Measurements from ENCODE around the gene ANKS1A.
"Not testable (repeated sequence)": the region's sequence is repeated elsewhere in the genome, so short reads cannot be mapped to it uniquely, and the experiment has no call there.

ANKS1A gene

GRCh38 chr6:34916348-34916967 is 27.4 kb downstream of the ANKS1A start:
- in situ Hi-C loops (cut with MboI; ENCODE audit: low sequenced_read_pairs), result no loop called here

- in situ Hi-C loops (cut with MboI; ENCODE audit: low sequenced_read_pairs), result no loop called here
Measured at GRCh38 chr6:34917626-34918285, 28.7 kb downstream of the ANKS1A start.

DNA sequence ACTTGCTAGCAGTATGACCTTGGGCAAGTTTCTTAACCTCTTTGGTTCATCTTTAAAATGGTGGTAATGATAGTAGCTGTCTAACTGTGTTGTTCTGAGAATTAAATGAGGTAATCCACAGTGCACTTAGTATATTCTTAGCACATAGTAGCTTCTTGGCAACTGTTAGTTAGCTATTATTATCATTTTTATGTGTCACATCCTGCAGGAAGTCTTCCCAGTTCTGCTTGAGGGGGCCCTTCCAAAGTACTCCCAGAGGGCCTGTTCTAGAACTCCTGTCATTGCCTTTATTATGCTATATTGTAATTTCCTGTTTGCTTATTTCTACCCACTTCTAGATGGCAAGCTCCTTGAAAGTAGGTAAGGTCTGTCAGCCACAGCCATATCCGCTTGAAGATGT is 30.6 kb downstream of the ANKS1A start:
- in situ Hi-C loops (cut with MboI; ENCODE audit: low sequenced_read_pairs), result no loop called here

DNA sequence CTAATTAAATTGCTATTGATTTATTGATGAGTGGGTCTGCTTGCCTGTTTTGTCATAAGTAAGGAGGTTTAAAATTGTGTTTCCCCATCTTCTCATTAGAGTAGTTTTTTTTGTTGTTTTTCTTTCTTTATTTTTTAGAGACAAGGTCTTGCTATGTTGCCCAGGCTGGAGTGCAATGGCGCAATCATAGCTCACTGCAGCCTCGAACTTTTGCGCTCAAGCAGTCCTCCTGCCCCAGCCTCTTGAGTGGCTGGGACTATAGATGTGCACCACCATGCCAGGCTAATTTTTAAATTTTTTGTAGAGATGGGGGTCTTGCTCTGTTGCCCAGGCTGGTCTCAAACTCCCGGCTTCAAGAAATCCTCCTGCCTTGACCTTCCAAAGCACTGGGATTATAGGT is 31.0 kb downstream of the ANKS1A start:
- in situ Hi-C loops (cut with MboI; ENCODE audit: low sequenced_read_pairs), result no loop called here

- in situ Hi-C loops (cut with MboI; ENCODE audit: low sequenced_read_pairs), result no loop called here
Measured at GRCh38 chr6:34922177-34922663, 33.2 kb downstream of the ANKS1A start.

DNA sequence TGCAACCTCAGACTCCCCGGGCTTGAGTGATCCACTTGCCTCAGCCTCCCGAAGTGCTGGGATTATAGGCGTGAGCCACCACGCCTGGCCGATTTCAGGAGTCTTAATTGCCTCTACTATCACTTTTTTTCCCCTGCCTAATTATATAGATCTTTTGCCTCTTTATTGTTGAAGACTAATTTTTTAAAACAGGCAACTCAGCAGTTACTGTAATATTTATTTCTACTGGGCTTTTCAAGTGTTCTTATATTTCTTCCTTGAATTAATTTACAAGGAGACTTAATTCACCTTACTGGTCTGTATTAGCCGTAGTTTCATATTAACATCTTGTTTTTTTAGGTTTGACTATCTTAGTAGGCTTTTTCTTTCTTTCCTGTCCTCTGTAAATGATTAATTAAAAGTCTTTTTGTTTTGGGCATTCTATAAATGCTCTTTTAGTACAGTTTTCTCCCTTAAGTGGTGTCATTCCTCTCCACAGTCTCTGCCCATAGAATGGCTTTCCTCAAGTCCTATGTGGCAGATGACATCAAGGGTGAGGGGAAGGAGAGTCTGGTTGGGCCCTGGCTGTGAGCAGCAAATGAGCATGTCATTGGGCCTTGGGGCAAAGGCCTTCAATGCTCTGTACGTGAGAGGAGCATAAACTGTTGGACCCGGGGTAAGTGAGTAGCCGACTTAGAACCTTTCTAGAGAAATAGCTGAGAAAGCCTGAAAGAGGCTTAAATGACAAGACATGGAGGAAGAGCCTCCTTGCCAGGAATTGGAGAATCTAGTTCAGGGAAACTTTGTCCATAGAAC is 36.0 kb downstream of the ANKS1A start:
- in situ Hi-C loops (cut with MboI; ENCODE audit: low sequenced_read_pairs), result no loop called here

DNA sequence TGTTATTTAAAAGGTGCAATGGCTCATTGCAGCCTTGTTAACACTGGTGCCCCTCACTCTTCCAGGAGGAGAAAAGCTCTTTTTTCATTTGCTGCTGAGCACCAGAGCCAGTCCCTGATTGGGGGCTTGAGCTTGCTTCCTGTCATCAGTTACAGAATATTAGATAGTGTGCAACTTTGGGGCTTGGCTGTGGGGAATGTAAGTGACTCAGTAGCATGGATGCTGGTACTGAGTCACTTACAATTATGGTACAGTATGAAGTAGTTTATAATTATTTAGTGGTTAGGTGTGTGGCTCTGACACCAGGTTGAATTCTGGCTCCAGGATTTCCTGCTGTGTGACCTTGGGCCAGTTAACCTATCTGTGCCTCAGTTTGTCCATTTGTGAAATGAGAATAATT is 37.6 kb downstream of the ANKS1A start:
- in situ Hi-C loops (cut with MboI; ENCODE audit: low sequenced_read_pairs), result no loop called here

DNA sequence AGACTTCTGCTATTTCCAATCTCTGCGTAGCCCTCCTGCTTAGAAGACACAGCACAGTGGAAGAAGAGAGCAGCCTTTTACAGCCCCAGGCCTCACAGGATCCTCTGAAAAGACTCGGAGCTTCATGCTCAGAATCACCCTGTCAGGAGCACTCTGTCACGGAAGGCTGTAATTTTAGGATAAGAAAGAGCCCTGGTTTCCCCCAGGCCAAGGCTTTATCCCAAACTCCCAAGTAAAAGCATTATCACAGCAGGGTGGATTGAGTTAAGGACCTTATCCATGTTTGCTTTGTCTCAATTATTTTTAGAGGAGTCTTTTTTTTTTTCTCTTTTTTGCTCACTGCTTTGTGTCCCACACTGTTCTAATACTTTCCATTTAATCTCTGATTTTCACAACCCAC is 39.2 kb downstream of the ANKS1A start:
- in situ Hi-C loops (cut with MboI; ENCODE audit: low sequenced_read_pairs), result no loop called here

DNA sequence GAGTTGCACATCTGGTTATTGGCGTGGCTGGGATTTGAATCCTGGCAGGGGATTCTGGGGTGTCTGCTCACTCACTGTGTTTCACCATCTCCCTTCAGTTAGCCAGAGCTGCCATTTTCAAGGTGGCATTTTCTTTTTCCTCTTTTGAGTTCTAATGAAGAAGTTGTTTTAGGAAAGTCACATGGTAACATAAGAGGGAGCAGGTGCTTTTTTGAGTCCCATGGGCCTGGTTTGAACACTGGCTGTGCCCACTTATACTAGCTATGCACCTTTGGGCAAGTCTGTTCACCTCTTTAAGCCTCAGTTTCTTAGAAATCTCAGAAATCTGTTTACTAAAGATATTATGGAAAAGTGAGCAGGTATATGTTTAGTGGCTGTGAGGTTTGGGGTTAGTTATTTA is 39.6 kb downstream of the ANKS1A start:
- in situ Hi-C loops (cut with MboI; ENCODE audit: low sequenced_read_pairs), result no loop called here

DNA sequence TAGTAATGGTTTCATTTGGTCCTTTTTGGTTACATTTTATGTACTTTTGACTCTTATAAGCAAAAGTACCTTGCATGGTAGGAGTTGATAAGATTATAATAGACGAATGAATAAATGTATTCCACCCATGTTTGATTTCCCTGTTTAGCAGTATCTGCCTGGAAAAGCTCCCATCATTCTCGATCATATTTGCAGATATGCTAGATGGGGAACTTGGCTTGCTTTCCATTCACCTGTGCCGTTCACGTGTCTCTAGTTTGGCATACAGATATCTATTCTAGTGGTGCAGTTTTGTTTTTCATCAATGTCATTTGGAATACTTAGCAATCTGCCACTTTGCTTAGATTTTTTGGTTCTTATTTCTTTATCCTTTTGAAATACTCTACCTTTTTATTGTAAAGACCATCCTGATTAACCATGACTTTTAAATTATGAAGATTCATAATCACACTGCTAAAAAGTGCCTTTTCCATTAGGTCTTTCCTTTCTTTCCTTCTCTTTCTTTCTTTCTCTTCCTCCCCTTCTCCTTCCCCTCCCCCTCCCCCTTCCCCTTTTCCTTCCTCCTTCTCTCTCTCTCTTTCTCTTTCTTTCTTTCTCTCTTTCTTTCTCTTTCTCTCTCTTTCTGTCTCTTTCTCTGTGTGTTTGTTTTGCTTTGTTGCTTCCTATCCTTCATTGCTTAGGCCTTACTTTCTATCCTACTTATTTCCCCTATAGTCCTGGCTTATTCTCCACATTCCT is 40.4 kb downstream of the ANKS1A start:
- in situ Hi-C loops (cut with MboI; ENCODE audit: low sequenced_read_pairs), result no loop called here

GRCh38 chr6:34930221-34930620 is 41.2 kb downstream of the ANKS1A start:
- in situ Hi-C loops (cut with MboI; ENCODE audit: low sequenced_read_pairs), result no loop called here

GRCh38 chr6:34932202-34932601 is 43.1 kb downstream of the ANKS1A start:
- in situ Hi-C loops (cut with MboI; ENCODE audit: low sequenced_read_pairs), result not testable (repeated sequence)

DNA sequence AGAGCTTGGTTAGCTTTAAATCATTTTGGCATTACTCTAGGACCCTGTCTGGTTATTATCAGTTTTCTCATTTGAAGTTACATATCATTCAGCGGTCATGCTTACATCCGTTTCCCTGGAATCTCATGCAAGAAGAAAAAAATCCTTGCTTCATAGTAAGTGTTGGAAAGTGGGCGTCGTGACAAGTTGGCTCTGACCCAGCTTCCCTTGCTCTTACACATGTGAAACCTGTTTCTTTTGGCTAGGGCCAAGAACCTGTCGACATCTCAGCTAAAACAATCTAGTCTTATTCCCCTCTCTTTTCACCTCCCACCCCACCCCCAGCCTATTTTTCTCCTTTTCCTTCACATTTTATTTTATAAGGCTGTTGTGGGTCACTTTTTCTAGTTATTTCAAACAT is 45.5 kb downstream of the ANKS1A start:
- in situ Hi-C loops (cut with MboI; ENCODE audit: low sequenced_read_pairs), result no loop called here

- in situ Hi-C loops (cut with MboI; ENCODE audit: low sequenced_read_pairs), result no loop called here
Measured at GRCh38 chr6:34938268-34938667, 49.2 kb downstream of the ANKS1A start.

DNA sequence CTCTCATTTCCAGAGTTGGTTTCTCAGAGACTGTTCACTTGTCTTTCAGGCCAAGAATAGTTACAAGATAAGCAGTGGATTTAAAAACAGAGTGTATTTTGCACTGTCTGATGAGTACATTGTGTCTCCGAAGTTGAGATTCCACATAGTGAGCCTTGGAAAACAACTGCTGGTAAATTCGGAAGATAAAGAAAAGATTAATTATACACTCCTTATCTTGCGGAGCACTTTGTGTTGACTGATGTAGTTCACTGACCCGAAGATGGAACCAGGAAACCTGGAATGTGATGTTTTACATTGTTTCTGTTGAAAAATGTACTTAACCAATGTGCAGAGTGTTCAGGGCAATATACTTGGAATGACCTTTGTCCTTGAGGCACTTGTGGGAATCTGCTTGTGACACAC is 51.0 kb downstream of the ANKS1A start:
- in situ Hi-C loops (cut with MboI; ENCODE audit: low sequenced_read_pairs), result no loop called here

DNA sequence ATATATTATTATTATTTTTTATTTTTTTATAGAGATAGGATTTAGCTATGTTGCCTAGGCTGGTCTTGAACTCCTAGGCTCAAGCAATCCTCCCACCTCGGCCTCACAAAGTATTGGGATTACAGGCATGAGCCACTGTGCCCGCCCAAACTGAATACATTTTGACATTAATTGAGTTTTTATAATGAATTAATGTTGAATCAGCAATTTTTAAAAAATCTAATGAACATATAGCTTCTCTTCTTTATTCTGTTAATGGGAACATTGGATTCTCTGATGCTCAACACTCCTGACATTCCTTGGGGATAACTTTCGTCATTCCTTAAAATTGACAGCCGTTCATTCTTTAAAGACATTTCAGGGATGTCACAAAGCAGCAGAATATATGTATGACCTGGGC is 52.4 kb downstream of the ANKS1A start:
- in situ Hi-C loops (cut with MboI; ENCODE audit: low sequenced_read_pairs), result no loop called here

- in situ Hi-C loops (cut with MboI; ENCODE audit: low sequenced_read_pairs), result no loop called here
Measured at GRCh38 chr6:34945317-34945716, 56.3 kb downstream of the ANKS1A start.

DNA sequence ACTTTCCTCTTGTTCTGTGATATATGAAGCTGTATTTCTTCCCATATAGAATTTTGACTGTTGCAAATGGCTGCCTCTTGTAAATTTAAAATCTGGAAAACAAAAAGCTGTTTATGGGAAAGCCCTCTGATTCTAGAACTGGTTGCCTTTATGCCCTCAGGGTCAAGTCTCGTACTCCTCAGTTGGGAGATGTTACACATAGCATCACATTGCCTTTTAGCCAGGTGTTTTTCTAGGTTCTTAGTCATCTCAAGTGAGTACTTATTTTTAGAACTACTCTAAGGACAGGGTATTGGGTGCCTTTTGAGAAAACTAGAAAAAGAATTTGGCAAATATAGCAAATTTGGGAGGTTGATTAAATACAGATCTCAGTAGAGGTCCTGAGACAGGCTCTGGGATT is 58.5 kb downstream of the ANKS1A start:
- in situ Hi-C loops (cut with MboI; ENCODE audit: low sequenced_read_pairs), result no loop called here

GRCh38 chr6:34949636-34950035 is 60.6 kb downstream of the ANKS1A start:
- in situ Hi-C loops (cut with MboI; ENCODE audit: low sequenced_read_pairs), result no loop called here

DNA sequence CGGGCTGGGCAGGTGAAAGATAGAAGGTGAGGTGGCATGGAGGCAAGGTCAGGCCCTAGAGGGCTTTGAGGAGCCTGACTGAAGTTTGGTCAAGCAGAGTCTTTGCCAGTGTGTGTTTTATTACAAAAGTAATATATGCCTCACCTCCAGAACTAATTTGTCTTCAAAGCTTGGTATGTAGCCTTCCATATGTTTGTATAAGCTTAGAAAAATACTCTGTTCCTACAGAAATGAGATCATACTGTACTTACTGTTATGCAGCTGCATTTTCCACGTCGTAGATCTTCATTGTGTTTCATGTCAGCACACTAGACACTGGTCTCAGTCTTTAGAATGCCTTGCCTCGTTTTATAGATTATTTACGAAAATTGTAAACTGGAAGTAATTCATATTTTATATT is 61.8 kb downstream of the ANKS1A start:
- in situ Hi-C loops (cut with MboI; ENCODE audit: low sequenced_read_pairs), result no loop called here

GRCh38 chr6:34951731-34952130 is 62.7 kb downstream of the ANKS1A start:
- in situ Hi-C loops (cut with MboI; ENCODE audit: low sequenced_read_pairs), result no loop called here
